ENCODE results near the gene MECP2. TPM values are rescaled to one million over a fixed set of nuclear protein-coding genes. Genes with fewer than 3 reads are reported as not detected.

Gene MECP2
- total RNA-seq, 1 donor from 2014 or later: 60.0 TPM

GRCh38 chrX:154063234-154063633 is 34.3 kb downstream of the MECP2 start:
- H3K27me3 Mint-ChIP-seq (ENCODE audit: unreplicated experiment): peaks cover 2% of the 10 kb centered on the region
- H3K4me1 Mint-ChIP-seq (ENCODE audit: unreplicated experiment): peaks cover 34% of the 10 kb centered on the region
- H3K9me3 Mint-ChIP-seq (ENCODE audit: unreplicated experiment): no peaks in the 10 kb centered on the region
- TF ChIP-seq CTCF (IDR thresholded peaks at IDR 0.05; ENCODE audit: unreplicated experiment): no peak
- no peak overlapping the region for H3K27ac Mint-ChIP-seq (ENCODE audit: unreplicated experiment)
- H3K4me3 Mint-ChIP-seq (ENCODE audit: unreplicated experiment): no peak overlapping the region
- no peak for DNase-seq (ENCODE audit: low spot score)
- H3K36me3 Mint-ChIP-seq (ENCODE audit: low read depth, unreplicated experiment): no peaks in the 10 kb centered on the region

DNA sequence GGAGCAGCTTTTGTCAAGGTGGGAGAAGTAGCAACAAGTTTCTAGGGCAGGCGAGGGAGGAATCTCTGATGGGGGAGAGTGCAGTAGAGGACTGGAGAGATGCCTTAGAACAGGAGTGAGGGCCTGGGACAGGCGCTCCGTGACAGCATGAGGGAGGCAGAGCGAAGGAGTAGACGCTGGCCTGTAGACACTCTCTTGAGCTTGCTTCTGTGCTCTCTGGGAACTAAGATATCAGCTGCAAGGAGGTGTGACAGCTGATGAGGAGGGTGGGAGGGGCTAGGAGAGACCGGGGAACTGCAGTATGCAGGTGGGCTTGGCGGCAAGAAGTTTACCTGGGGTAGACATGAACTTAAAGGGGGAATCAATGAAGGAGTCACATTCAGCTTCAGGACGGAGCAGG is 35.7 kb downstream of the MECP2 start:
- H3K9me3 Mint-ChIP-seq (ENCODE audit: unreplicated experiment): no peaks in the 10 kb centered on the region
- no peaks in the 10 kb centered on the region for H3K36me3 Mint-ChIP-seq (ENCODE audit: low read depth, unreplicated experiment)
- H3K27ac Mint-ChIP-seq (ENCODE audit: unreplicated experiment): no peak overlapping the region
- TF ChIP-seq CTCF (IDR thresholded peaks at IDR 0.05; ENCODE audit: unreplicated experiment): no peak
- peaks cover 44% of the 10 kb centered on the region for H3K4me1 Mint-ChIP-seq (ENCODE audit: unreplicated experiment)
- no peak for DNase-seq (ENCODE audit: low spot score)
- H3K27me3 Mint-ChIP-seq (ENCODE audit: unreplicated experiment): peaks cover 2% of the 10 kb centered on the region
- no peak overlapping the region for H3K4me3 Mint-ChIP-seq (ENCODE audit: unreplicated experiment)

DNA sequence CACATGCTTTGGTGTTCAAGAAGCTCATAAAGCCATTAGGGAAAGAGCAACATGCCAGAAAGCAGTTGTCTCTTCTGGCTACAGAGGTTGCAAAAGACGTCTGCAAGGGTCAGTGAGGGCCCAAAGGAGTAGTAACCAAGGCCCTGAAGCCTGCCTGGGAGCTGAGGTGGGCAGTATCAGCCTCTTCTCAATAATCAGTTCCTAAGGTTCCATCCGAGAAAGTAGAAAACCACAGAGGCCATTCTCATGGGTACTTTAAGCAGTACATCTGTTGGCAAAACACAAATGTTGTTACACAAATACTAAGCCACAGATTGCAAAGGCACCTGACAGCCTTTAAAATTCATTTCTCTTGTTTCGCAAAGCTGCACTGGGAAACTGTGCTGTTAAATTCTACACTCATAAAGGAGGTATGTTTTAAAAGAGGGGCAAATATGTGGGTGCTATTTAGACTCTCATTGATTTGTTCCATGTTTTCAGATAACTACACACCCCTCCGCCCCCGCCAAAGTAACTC is 37.7 kb downstream of the MECP2 start:
- no peak for DNase-seq (ENCODE audit: low spot score)
- no peaks in the 10 kb centered on the region for H3K9me3 Mint-ChIP-seq (ENCODE audit: unreplicated experiment)
- peaks cover 41% of the 10 kb centered on the region for H3K4me1 Mint-ChIP-seq (ENCODE audit: unreplicated experiment)
- no peaks in the 10 kb centered on the region for H3K36me3 Mint-ChIP-seq (ENCODE audit: low read depth, unreplicated experiment)
- no peak overlapping the region for H3K4me3 Mint-ChIP-seq (ENCODE audit: unreplicated experiment)
- H3K27ac Mint-ChIP-seq (ENCODE audit: unreplicated experiment): no peak overlapping the region
- peaks cover 2% of the 10 kb centered on the region for H3K27me3 Mint-ChIP-seq (ENCODE audit: unreplicated experiment)
- no peak for TF ChIP-seq CTCF (IDR thresholded peaks at IDR 0.05; ENCODE audit: unreplicated experiment)

DNA sequence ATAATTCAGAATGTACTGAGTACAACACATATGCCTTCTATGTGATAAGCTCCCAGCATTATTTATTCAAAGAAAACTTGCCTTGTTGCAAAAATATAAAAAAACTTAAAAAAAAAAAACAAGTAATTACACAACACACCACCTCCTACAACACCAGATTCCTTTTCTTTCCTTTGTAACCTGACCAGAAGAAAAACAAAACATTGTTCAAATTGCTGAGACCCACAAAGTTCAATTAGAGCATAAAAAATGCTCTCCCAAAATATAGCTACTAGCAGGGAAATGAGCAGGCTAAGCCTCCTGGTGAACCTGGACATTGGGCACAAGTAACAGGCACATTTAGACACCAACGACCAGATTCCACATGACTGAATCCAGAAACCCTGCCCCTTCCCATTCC is 38.3 kb downstream of the MECP2 start:
- no peak for DNase-seq (ENCODE audit: low spot score)
- Mint-ChIP-seq H3K36me3 (ENCODE audit: low read depth, unreplicated experiment) (no peaks in the 10 kb centered on the region), H3K27ac (ENCODE audit: unreplicated experiment) (no peak overlapping the region), H3K4me1 (ENCODE audit: unreplicated experiment) (peaks cover 35% of the 10 kb centered on the region), H3K27me3 (ENCODE audit: unreplicated experiment) (peaks cover 2% of the 10 kb centered on the region), H3K9me3 (ENCODE audit: unreplicated experiment) (no peaks in the 10 kb centered on the region), H3K4me3 (ENCODE audit: unreplicated experiment) (no peak overlapping the region)
- no peak for TF ChIP-seq CTCF (IDR thresholded peaks at IDR 0.05; ENCODE audit: unreplicated experiment)

- Mint-ChIP-seq H3K4me1 (ENCODE audit: unreplicated experiment) (peaks cover 33% of the 10 kb centered on the region), H3K27ac (ENCODE audit: unreplicated experiment) (no peak overlapping the region), H3K36me3 (ENCODE audit: low read depth, unreplicated experiment) (no peaks in the 10 kb centered on the region), H3K4me3 (ENCODE audit: unreplicated experiment) (no peak overlapping the region), H3K27me3 (ENCODE audit: unreplicated experiment) (peaks cover 2% of the 10 kb centered on the region), H3K9me3 (ENCODE audit: unreplicated experiment) (no peaks in the 10 kb centered on the region)
- DNase-seq (ENCODE audit: low spot score): no peak
- TF ChIP-seq CTCF (IDR thresholded peaks at IDR 0.05; ENCODE audit: unreplicated experiment): no peak
Observed at GRCh38 chrX:154058214-154058997, 39.1 kb downstream of the MECP2 start.

Data from endothelial cell (in vitro differentiated cells).